ENCODE results near the gene HYCC1.
"Not testable (repeated sequence)": the region's sequence is repeated elsewhere in the genome, so short reads cannot be mapped to it uniquely, and the experiment has no call there.

The HYCC1 gene

GRCh38 chr7:23013715-23014649, at the start of gene HYCC1:
Gene HYCC1 (minus strand): TSS chr7:23014130. CDS start chr7:22991111, 23,019 bp downstream.
- TF ChIP-seq ZFX (IDR thresholded peaks at IDR 0.05; ENCODE audit: borderline replicate concordance) (no peak), CTCF (IDR thresholded peaks at IDR 0.05) (peak; percentile 81)
- H3K27ac ChIP-seq, result peak within 1 kb of the TSS; percentile 60

- TF ChIP-seq CTCF (IDR thresholded peaks at IDR 0.05) (no peak), ZFX (IDR thresholded peaks at IDR 0.05; ENCODE audit: borderline replicate concordance) (no peak)
- no peak overlapping the region for H3K27ac ChIP-seq
Measured at GRCh38 chr7:23062452-23062851, 48.5 kb upstream of the HYCC1 start.

DNA sequence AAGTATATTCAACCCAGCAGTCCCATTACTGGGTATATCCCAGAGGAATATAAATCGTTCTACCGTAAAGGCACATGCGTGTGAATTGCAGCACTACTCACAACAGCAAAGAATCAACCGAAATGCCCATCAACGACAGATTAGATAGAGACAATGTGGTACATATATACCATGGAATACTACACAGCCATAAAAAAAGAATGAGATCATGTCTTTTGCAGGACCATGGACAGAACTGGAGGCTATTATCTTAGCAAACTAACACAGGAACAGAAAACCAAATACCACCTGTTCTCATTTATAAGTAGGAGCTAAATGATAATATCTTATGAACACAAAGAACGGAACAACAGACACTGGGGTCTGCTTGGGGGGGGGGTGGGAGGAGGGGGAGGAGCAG, 47.4 kb upstream of the HYCC1 start:
- no peak for TF ChIP-seq CTCF (IDR thresholded peaks at IDR 0.05)
- TF ChIP-seq ZFX (IDR thresholded peaks at IDR 0.05; ENCODE audit: borderline replicate concordance), result no peak
- H3K27ac ChIP-seq, result no peak overlapping the region

DNA sequence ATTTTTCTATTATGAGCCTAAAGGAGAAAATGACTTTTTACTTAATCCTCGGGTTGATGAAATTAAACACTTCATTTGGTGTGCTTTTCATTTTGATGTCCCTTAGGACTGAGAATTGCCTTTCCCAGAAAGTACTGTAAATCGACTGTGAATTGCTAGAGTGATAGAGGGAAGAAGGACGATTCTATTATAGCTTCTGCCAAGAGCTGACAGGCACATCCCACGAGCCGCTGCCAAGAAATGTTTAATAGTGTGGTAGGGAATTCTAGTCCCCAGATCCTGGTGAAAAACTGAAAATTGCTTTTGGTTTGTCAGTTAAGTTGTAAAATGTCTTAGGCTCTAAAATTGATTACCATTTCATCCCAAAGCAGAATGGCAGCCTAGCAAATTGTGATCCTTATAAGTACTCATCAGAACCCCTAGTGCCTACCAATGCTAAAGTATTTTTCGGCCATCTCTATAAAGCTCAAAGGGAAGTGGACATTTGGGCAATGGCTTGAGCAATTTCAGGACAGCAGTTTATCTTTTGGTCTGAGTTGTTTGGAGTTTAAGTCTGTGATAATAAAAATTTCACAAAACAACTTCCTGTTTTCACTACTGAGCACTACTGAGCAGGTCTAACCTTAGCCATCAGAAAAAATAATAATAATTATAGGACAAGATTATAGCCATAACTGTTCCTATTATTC, 44.6 kb upstream of the HYCC1 start:
- TF ChIP-seq ZFX (IDR thresholded peaks at IDR 0.05; ENCODE audit: borderline replicate concordance), result no peak
- TF ChIP-seq CTCF (IDR thresholded peaks at IDR 0.05), result no peak
- H3K27ac ChIP-seq, result no peak overlapping the region

DNA sequence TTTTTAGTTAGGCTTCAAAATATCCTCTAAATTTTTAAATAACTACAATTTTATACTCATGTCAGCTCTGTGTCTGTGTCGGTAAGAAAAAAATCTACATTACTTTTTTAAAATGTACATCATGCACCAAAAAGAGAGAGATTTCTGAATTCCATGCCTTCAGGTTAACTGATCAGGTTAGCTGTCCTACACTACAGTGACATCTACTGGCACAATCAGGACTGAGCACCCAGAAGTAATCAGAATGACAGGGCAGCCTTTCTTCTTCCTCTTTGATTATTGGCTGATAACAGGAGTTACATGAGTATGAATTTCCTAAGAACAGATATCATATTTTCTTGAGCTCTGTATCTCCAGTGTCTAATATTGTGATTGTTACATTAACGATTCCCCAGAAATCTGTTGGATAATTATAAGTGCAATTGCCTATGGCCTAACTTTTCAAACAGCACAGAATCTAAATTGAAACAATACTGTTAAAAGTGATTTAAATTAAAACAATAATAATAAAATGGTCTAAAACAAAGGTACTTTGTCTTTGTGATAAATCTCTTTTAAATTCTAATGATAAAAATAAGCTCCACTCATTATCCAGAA, 41.8 kb upstream of the HYCC1 start:
- no peak for TF ChIP-seq ZFX (IDR thresholded peaks at IDR 0.05; ENCODE audit: borderline replicate concordance)
- peak; percentile 99 for TF ChIP-seq CTCF (IDR thresholded peaks at IDR 0.05)
- no peak overlapping the region for H3K27ac ChIP-seq

DNA sequence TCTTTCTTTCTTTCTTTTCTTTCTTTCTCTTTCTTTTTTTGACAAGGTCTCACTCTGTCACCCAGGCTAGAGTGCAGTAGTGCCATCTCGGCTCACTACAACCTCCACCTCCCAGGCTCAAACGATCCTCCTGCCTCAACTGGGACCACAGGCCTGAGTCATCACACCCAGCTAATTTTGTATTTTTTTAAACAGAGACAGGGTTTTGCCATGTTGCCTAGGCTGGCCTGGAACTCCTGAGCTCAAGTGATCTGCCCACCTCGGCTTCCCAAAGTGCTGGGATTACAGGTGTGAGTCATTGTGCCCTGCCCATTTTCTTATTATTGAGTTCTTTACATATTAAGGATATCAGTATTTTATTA, 37.2 kb upstream of the HYCC1 start:
- not testable (repeated sequence) for H3K27ac ChIP-seq

GRCh38 chr7:23046336-23046735, 32.4 kb upstream of the HYCC1 start:
- H3K27ac ChIP-seq, result not testable (repeated sequence)

DNA sequence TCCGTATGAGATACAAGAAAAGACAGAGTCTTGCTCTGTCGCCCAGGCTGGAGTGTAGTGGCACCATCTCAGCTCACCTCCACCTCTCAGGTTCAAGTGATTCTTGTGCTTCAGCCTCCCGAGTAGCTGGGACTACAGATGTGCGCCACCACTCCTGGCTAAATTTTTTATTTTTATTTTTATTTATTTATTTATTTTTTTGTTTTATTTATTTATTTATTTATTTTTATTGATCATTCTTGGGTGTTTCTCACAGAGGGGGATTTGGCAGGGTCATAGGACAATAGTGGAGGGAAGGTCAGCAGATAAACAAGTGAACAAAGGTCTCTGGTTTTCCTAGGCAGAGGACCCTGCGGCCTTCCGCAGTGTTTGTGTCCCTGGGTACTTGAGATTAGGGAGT, 31.2 kb upstream of the HYCC1 start:
- not testable (repeated sequence) for H3K27ac ChIP-seq

Data from 22Rv1 (cell line).